ENCODE measurements around the gene FNDC4. TPM values are rescaled to one million over a fixed set of nuclear protein-coding genes. Genes with fewer than 3 reads are reported as not detected.

FNDC4 gene
- total RNA-seq, 1 experiment from 2014 or later, result 14.1 TPM

DNA sequence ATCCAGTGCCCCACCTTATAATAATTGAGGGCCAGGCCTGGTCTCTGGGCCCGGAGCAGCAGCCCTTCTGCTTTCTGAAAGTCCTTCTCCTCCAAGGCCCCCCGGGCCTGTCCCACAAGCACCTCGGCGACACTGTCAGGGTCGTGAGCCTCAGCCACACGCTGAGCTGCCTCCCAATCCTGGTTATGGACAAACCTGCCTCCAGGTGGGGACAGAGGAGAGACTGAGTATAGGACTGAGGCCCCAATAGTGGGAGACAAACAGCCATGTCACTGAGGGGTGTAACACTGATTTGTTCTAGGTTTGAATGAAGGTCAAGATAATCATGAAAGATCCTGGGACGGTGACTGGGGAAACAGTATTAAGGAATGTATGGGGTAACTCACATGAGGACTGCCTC, 41.0 kb downstream of the FNDC4 start:
- ChIA-PET CTCF (interaction anchor here (1.2 to 2.0 kb wide), 3 partner anchors 13 to 168 kb away, joined by 3 to 8 read pairs (median 3); no protein-coding TSS in a partner anchor), POLR2A (no interaction called here)
- no peaks in the 10 kb centered on the region for H3K27me3 Mint-ChIP-seq (ENCODE audit: low read depth)
- TF ChIP-seq, protein P1, sequence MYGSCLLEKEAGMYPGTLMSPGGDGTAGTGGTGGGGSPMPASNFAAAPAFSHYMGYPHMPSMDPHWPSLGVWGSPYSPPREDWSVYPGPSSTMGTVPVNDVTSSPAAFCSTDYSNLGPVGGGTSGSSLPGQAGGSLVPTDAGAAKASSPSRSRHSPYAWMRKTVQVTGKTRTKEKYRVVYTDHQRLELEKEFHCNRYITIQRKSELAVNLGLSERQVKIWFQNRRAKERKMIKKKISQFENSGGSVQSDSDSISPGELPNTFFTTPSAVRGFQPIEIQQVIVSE (CRISPR knock-in tag; IDR thresholded peaks at IDR 0.05; ENCODE audit: borderline replicate concordance), result no peak
- TF ChIP-seq, protein P2, sequence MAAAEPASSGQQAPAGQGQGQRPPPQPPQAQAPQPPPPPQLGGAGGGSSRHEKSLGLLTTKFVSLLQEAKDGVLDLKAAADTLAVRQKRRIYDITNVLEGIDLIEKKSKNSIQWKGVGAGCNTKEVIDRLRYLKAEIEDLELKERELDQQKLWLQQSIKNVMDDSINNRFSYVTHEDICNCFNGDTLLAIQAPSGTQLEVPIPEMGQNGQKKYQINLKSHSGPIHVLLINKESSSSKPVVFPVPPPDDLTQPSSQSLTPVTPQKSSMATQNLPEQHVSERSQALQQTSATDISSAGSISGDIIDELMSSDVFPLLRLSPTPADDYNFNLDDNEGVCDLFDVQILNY (CRISPR knock-in tag; IDR thresholded peaks at IDR 0.05), result no peak
- no peak for TF ChIP-seq TP53 (CRISPR knock-in tag; IDR thresholded peaks at IDR 0.05)
- TF ChIP-seq NR1H2 (CRISPR knock-in tag; IDR thresholded peaks at IDR 0.05), result no peak
- no peak for TF ChIP-seq NR3C1 (CRISPR knock-in tag; conservative IDR thresholded peaks at IDR 0.05; ENCODE audit: low read depth)
- TF ChIP-seq, protein P3, sequence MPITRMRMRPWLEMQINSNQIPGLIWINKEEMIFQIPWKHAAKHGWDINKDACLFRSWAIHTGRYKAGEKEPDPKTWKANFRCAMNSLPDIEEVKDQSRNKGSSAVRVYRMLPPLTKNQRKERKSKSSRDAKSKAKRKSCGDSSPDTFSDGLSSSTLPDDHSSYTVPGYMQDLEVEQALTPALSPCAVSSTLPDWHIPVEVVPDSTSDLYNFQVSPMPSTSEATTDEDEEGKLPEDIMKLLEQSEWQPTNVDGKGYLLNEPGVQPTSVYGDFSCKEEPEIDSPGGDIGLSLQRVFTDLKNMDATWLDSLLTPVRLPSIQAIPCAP (CRISPR knock-in tag; IDR thresholded peaks at IDR 0.05), result no peak
- TF ChIP-seq TEAD4 (CRISPR knock-in tag; IDR thresholded peaks at IDR 0.05), result no peak
- TF ChIP-seq ZNF232 (CRISPR knock-in tag; IDR thresholded peaks at IDR 0.05), result no peak
- no peak for TF ChIP-seq ETV6 (CRISPR knock-in tag; IDR thresholded peaks at IDR 0.05)
- TF ChIP-seq CREB1 (CRISPR knock-in tag; IDR thresholded peaks at IDR 0.05), result no peak
- TF ChIP-seq, protein P4, sequence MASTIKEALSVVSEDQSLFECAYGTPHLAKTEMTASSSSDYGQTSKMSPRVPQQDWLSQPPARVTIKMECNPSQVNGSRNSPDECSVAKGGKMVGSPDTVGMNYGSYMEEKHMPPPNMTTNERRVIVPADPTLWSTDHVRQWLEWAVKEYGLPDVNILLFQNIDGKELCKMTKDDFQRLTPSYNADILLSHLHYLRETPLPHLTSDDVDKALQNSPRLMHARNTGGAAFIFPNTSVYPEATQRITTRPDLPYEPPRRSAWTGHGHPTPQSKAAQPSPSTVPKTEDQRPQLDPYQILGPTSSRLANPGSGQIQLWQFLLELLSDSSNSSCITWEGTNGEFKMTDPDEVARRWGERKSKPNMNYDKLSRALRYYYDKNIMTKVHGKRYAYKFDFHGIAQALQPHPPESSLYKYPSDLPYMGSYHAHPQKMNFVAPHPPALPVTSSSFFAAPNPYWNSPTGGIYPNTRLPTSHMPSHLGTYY (CRISPR knock-in tag; IDR thresholded peaks at IDR 0.05), result no peak
- TF ChIP-seq, protein P5, sequence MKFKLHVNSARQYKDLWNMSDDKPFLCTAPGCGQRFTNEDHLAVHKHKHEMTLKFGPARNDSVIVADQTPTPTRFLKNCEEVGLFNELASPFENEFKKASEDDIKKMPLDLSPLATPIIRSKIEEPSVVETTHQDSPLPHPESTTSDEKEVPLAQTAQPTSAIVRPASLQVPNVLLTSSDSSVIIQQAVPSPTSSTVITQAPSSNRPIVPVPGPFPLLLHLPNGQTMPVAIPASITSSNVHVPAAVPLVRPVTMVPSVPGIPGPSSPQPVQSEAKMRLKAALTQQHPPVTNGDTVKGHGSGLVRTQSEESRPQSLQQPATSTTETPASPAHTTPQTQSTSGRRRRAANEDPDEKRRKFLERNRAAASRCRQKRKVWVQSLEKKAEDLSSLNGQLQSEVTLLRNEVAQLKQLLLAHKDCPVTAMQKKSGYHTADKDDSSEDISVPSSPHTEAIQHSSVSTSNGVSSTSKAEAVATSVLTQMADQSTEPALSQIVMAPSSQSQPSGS (CRISPR knock-in tag; IDR thresholded peaks at IDR 0.05; ENCODE audit: borderline replicate concordance, low read depth), result no peak
- TF ChIP-seq SOX15 (CRISPR knock-in tag; IDR thresholded peaks at IDR 0.05), result no peak
- no peak for TF ChIP-seq FOXK1 (CRISPR knock-in tag; IDR thresholded peaks at IDR 0.05)
- TF ChIP-seq KAT7 (CRISPR knock-in tag; IDR thresholded peaks at IDR 0.05; ENCODE audit: borderline replicate concordance), result no peak
- no peak for TF ChIP-seq OVOL2 (CRISPR knock-in tag; IDR thresholded peaks at IDR 0.05; ENCODE audit: borderline replicate concordance)
- ATAC-seq, result peak; percentile 80
- H3K9me3 Mint-ChIP-seq, result no peaks in the 10 kb centered on the region
- H3K27ac Mint-ChIP-seq, result no peak overlapping the region
- no peaks in the 10 kb centered on the region for H3K4me1 Mint-ChIP-seq
- no peak for DNase-seq (ENCODE audit: low spot score)
- peaks cover 5% of the 10 kb centered on the region for H3K36me3 Mint-ChIP-seq
- H3K4me3 Mint-ChIP-seq, result no peak overlapping the region

DNA sequence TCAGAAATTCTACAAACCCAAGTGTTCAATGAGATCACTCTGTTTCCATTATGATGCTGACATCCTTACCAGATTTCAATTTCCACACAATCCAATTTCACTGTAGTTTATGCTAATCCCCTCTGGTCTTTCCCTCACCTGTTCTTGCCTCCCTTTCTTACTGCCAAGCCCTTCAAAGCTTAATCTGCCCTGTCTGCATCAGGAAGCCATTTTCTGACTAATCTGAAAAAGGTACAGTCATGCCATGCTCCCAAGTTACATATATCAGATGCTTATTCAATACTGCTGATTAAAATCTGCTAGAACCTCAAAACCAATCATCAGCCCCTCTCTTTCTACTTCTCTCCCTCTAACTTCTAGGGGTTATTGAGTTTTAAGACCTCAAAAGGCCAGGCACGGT, 43.9 kb downstream of the FNDC4 start:
- ATAC-seq (no peak), DNase-seq (ENCODE audit: low spot score) (no peak)
- ChIA-PET CTCF (no interaction called here), POLR2A (no interaction called here)
- Mint-ChIP-seq H3K27ac (no peak overlapping the region), H3K27me3 (ENCODE audit: low read depth) (no peaks in the 10 kb centered on the region), H3K4me1 (no peaks in the 10 kb centered on the region), H3K9me3 (no peaks in the 10 kb centered on the region), H3K36me3 (peaks cover 5% of the 10 kb centered on the region; the same call in 1 of the 2 replicates), H3K4me3 (no peak overlapping the region)
- TF ChIP-seq, protein P6, sequence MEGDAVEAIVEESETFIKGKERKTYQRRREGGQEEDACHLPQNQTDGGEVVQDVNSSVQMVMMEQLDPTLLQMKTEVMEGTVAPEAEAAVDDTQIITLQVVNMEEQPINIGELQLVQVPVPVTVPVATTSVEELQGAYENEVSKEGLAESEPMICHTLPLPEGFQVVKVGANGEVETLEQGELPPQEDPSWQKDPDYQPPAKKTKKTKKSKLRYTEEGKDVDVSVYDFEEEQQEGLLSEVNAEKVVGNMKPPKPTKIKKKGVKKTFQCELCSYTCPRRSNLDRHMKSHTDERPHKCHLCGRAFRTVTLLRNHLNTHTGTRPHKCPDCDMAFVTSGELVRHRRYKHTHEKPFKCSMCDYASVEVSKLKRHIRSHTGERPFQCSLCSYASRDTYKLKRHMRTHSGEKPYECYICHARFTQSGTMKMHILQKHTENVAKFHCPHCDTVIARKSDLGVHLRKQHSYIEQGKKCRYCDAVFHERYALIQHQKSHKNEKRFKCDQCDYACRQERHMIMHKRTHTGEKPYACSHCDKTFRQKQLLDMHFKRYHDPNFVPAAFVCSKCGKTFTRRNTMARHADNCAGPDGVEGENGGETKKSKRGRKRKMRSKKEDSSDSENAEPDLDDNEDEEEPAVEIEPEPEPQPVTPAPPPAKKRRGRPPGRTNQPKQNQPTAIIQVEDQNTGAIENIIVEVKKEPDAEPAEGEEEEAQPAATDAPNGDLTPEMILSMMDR (IDR thresholded peaks at IDR 0.05), result no peak
- no peak for TF ChIP-seq PRRX2 (CRISPR knock-in tag; IDR thresholded peaks at IDR 0.05)
- TF ChIP-seq ESRRA (CRISPR knock-in tag; IDR thresholded peaks at IDR 0.05; ENCODE audit: borderline replicate concordance), result no peak
- TF ChIP-seq ZBTB21 (CRISPR knock-in tag; IDR thresholded peaks at IDR 0.05; ENCODE audit: borderline replicate concordance), result no peak
- no peak for TF ChIP-seq GRHL2 (CRISPR knock-in tag; IDR thresholded peaks at IDR 0.05; ENCODE audit: insufficient replicate concordance, severe bottlenecking)
- TF ChIP-seq ZNF671 (CRISPR knock-in tag; IDR thresholded peaks at IDR 0.05), result no peak
- TF ChIP-seq ZNF423 (CRISPR knock-in tag; IDR thresholded peaks at IDR 0.05), result no peak
- TF ChIP-seq CREB1 (CRISPR knock-in tag; IDR thresholded peaks at IDR 0.05), result no peak
- no peak for TF ChIP-seq CREM (CRISPR knock-in tag; IDR thresholded peaks at IDR 0.05)
- TF ChIP-seq TEAD1 (CRISPR knock-in tag; IDR thresholded peaks at IDR 0.05), result no peak
- no peak for TF ChIP-seq FOXK1 (CRISPR knock-in tag; IDR thresholded peaks at IDR 0.05)
- TF ChIP-seq, protein P7, sequence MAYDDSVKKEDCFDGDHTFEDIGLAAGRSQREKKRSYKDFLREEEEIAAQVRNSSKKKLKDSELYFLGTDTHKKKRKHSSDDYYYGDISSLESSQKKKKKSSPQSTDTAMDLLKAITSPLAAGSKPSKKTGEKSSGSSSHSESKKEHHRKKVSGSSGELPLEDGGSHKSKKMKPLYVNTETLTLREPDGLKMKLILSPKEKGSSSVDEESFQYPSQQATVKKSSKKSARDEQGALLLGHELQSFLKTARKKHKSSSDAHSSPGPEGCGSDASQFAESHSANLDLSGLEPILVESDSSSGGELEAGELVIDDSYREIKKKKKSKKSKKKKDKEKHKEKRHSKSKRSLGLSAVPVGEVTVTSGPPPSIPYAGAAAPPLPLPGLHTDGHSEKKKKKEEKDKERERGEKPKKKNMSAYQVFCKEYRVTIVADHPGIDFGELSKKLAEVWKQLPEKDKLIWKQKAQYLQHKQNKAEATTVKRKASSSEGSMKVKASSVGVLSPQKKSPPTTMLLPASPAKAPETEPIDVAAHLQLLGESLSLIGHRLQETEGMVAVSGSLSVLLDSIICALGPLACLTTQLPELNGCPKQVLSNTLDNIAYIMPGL (CRISPR knock-in tag; IDR thresholded peaks at IDR 0.05), result no peak
- no peak for TF ChIP-seq NR3C1 (CRISPR knock-in tag; conservative IDR thresholded peaks at IDR 0.05; ENCODE audit: low read depth)

Measured in WTC11 (cell line).